Myocyte (in vitro differentiated cells): Measurements from ENCODE around the gene KPNA2. TPM values are rescaled to one million over a fixed set of nuclear protein-coding genes. Genes with fewer than 3 reads are reported as not detected.
A peak's percentile ranks its signal among the peaks of the same experiment; 100 is the strongest.
"Not testable (repeated sequence)": the region's sequence is repeated elsewhere in the genome, so short reads cannot be mapped to it uniquely, and the experiment has no call there.

Experiments used
- DNase-seq: peaks from one replicate; pipeline ENCODE4 v3.0.0-alpha.2; 2012; ENCODE audit warnings: low read depth
- total RNA-seq: library from RNA; depleted of rRNA; stranded (reverse); fragments of >200 nt; gene quantifications from 2 replicates; pipeline ENCODE4 v1.2.3, GENCODE V29; 2014

Gene KPNA2
- total RNA-seq, 1 donor from 2014 or later: 66.8 TPM

DNA sequence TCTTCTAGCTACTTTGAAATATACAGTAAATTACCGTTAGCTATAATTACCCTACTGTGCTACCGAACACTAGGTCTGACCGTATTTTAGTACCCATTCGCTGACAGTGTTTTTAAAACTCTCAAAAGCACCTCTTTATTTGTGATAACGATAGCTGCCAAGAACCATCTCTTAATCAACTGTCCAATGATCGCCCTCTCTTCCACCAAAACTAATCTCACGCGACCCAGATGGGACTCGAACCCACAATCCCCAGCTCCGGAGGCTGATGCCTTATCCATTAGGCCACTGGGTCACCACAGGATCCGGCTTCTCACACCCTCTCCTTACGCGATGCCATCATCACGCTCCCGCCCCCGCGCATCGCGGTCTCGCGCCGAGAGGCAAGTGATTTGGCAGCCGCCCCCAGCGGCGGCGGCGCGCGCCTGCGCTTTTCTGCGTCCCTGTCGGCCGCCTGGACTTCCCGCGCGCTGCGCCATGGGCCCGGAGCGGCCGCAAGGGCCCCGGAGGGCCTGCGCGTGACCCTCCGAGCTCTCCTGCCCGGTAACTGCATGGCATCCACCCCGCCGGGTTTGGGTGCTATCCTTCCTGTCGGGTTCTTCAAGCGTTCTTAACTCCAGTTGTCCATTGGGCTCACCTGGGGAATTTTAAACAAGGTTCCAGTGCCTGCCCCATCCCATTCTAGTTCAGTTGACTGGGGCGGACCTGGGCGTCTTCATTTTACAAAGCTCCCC, 15.7 kb upstream of the KPNA2 start:
- peak; percentile 96 for DNase-seq

DNA sequence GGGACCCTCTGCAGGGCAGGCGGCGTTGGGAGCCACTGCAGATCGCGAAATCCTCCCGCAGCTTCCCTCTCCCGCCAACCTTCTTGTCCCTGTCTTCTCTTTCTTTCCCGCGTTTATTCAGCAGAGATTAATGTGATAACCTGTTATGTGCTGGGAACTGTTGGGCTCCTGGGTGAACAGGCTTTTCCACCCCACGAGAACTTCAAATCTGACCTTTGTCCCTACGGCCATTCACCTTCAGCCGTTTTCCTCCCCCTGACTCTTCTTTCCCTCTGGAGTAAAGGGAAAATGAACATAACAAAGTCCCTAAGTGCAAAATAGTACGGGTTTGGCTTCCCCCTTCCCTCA, 15.2 kb upstream of the KPNA2 start:
- DNase-seq: no peak

DNA sequence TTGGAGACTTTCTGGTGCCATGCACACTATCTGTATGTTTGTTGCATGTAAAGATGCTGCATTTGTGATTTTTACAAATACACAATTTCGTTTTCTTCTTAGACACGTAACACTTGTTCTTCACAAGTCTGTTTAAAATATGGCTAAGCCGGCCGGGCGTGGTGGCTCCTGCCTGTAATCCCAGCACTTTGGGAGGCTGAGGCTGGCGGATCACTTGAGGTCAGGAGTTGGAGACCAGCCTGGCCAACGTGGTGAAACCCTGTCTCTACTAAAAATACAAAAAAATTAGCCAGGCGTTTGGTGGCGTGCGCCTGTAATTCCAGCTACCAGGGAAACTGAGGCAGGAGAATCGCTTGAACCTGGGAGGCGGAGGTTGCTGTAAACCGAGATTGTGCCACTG, 14.7 kb upstream of the KPNA2 start:
- not testable (repeated sequence) for DNase-seq

DNA sequence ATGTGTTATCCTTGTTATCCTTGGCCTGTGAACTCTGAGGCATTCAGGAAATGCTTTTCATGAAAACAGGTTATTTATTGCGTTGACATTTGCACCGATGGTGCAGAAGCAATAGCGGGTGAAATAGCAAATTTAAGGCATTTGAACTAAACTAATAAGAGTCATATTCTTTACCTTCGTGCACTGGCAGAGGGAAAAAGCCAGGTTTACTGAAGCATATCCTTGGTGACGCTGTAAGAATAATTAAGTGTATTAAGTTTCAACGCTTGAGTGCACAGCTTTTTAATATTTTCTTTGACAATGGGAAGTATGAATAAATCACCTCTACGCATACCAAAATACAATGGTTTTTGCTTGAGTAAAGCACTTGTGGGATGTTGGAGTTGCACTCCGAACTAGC, 13.6 kb upstream of the KPNA2 start:
- no peak for DNase-seq

DNA sequence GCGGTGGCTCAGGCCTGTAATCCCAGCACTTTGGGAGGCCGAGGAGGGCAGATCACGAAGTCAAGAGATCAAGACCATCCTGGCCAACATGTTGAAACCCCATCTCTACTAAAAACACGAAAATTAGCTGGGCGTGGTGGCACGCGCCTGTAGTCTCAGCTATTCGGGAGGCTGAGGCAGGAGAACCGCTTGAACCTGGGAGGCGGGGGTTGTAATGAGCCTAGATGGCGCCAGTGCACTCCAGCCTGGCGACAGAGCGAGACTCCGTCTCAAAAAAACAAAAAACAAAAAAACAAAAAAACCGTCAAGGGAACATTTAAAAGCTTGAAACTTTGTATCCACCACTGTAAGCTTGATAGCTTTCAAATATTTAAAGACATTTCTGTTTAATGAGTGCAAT, 13.0 kb upstream of the KPNA2 start:
- DNase-seq: not testable (repeated sequence)

GRCh38 chr17:68029512-68030215, 5.9 kb upstream of the KPNA2 start:
- no peak for DNase-seq

- DNase-seq: peak; percentile 56
These were observed 1.7 kb upstream of the KPNA2 start for GRCh38 chr17:68033636-68034451.

GRCh38 chr17:68034452-68034776, 1.1 kb upstream of the KPNA2 start:
- DNase-seq: no peak

- DNase-seq: no peak
These were observed 408 bp upstream of the KPNA2 start for GRCh38 chr17:68035131-68035522.

- DNase-seq: no peak
These were observed 991 bp downstream of the KPNA2 start for GRCh38 chr17:68036304-68037147.

- DNase-seq: no peak
These were observed 11.8 kb downstream of the KPNA2 start for GRCh38 chr17:68047153-68047846.

- not testable (repeated sequence) for DNase-seq
These were observed 12.5 kb downstream of the KPNA2 start for GRCh38 chr17:68047890-68048542.

DNA sequence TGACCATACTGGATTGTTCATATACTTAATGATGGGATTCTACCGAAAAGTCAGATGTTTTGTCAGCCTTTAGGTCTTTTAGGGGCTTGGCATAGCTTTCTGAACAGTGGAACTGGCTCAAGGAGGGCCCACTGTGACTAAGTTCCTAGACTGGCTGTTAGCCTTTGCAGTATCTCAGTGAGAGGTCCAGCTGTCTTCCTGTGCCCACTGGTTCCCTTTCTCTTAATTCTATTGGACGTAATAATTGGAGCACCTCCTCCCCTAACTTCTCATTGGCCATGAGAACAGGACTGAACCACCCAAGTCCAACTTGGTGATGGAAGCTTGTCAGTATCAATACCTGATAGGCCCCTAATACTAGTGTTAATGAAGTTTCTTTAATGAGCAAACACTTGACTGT, 13.5 kb downstream of the KPNA2 start:
- DNase-seq: no peak

GRCh38 chr17:68049812-68050437, 14.4 kb downstream of the KPNA2 start:
- not testable (repeated sequence) for DNase-seq

GRCh38 chr17:68051321-68052312, 16.1 kb downstream of the KPNA2 start:
- DNase-seq: not testable (repeated sequence)

DNA sequence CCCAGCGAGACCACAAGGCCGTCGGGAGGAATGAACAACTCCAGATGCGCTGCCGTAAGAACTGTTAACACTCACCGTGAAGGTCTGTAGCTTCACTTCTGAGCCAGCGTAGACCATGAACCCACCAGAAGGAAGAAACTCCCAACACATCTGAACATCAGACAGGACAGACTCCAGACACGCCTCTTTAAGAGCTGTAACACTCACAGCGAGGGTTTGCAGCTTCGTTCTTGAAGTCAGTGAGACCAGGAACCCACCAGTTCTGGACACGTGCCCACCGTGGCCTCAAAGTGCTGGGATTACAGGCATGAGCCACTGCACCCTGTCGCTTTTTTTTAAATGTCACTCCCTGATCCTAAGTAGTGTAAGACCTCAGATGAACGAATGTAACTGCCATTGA, 17.3 kb downstream of the KPNA2 start:
- no peak for DNase-seq

DNA sequence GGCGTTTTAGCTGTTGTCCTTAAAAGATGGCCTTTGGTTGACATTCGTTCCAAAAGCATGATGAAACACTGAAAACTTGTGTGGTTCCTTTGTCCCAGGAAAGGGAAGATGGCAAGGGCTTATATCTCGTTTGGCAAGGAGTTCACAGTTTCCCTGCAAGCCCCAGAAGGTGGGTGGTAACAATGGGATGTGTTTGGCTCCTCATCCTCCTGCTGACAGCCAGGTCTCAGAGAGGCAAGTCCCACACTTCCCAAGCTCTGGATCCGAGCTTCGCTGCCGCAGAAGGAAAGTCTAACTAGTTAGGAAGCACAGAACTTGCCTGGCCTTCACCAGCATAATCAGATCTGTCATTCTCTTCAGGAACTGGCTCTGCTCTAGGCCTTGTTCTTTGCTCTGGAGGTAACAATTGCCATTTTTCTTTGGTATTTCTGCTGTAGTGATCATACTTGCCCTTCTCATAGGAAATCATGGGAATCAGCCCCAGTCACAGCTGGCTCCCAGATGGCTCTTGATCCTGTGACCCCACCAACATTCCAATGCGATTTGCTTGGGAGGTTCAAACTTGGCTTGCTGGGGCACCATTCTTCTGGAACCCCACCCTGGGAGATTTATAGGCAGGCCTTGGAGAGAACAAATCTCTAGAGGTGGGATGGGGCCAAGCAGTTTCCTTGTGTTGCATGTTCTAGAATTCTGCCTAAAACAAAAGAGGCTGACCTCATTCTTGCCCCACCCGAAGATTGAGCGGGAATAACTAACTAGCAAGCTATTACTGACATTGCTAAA, 17.9 kb downstream of the KPNA2 start:
- DNase-seq: peak; percentile 67
